Measurements from ENCODE around the gene ANKRD12. TPM values are rescaled to one million over a fixed set of nuclear protein-coding genes. Genes with fewer than 3 reads are reported as not detected.

Gene ANKRD12
- total RNA-seq, 1 experiment from 2014 or later, result 43.4 TPM

DNA sequence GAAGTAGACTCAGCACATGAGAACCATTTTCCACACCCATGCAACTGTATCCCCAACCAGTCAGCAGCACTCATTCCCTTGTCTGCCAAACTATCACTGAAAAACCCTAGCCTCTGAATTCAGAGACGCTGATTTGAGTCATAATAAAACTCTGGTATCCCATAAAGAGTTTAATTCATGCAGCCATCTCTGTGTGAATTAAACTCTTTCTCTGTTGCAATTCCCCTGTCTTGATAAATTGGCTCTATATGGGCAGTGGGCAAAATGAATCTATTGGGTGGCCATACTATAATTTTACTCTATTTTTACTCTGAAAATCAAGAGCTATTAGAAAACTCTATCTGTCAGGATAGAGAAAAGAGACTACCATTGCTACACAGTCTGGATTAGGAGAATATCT, 157.4 kb downstream of the ANKRD12 start (continued):
- TF ChIP-seq, protein P1, sequence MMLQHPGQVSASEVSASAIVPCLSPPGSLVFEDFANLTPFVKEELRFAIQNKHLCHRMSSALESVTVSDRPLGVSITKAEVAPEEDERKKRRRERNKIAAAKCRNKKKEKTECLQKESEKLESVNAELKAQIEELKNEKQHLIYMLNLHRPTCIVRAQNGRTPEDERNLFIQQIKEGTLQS (CRISPR knock-in tag; conservative IDR thresholded peaks at IDR 0.05), result no peak
- no peak for TF ChIP-seq SMAD3 (CRISPR knock-in tag; IDR thresholded peaks at IDR 0.05; ENCODE audit: borderline replicate concordance)
- TF ChIP-seq, protein P2, sequence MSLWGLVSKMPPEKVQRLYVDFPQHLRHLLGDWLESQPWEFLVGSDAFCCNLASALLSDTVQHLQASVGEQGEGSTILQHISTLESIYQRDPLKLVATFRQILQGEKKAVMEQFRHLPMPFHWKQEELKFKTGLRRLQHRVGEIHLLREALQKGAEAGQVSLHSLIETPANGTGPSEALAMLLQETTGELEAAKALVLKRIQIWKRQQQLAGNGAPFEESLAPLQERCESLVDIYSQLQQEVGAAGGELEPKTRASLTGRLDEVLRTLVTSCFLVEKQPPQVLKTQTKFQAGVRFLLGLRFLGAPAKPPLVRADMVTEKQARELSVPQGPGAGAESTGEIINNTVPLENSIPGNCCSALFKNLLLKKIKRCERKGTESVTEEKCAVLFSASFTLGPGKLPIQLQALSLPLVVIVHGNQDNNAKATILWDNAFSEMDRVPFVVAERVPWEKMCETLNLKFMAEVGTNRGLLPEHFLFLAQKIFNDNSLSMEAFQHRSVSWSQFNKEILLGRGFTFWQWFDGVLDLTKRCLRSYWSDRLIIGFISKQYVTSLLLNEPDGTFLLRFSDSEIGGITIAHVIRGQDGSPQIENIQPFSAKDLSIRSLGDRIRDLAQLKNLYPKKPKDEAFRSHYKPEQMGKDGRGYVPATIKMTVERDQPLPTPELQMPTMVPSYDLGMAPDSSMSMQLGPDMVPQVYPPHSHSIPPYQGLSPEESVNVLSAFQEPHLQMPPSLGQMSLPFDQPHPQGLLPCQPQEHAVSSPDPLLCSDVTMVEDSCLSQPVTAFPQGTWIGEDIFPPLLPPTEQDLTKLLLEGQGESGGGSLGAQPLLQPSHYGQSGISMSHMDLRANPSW (CRISPR knock-in tag; conservative IDR thresholded peaks at IDR 0.05; ENCODE audit: low read depth), result no peak
- TF ChIP-seq NR3C1 (CRISPR knock-in tag; conservative IDR thresholded peaks at IDR 0.05; ENCODE audit: low read depth), result no peak
- no peak for TF ChIP-seq TEAD4 (CRISPR knock-in tag; IDR thresholded peaks at IDR 0.05)
- TF ChIP-seq, protein P3, sequence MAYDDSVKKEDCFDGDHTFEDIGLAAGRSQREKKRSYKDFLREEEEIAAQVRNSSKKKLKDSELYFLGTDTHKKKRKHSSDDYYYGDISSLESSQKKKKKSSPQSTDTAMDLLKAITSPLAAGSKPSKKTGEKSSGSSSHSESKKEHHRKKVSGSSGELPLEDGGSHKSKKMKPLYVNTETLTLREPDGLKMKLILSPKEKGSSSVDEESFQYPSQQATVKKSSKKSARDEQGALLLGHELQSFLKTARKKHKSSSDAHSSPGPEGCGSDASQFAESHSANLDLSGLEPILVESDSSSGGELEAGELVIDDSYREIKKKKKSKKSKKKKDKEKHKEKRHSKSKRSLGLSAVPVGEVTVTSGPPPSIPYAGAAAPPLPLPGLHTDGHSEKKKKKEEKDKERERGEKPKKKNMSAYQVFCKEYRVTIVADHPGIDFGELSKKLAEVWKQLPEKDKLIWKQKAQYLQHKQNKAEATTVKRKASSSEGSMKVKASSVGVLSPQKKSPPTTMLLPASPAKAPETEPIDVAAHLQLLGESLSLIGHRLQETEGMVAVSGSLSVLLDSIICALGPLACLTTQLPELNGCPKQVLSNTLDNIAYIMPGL (CRISPR knock-in tag; IDR thresholded peaks at IDR 0.05), result no peak
- no peak for TF ChIP-seq CREB1 (CRISPR knock-in tag; IDR thresholded peaks at IDR 0.05)
- TF ChIP-seq ZNF121 (CRISPR knock-in tag; IDR thresholded peaks at IDR 0.05), result no peak
- TF ChIP-seq ZNF423 (CRISPR knock-in tag; IDR thresholded peaks at IDR 0.05), result no peak
- TF ChIP-seq, protein P4, sequence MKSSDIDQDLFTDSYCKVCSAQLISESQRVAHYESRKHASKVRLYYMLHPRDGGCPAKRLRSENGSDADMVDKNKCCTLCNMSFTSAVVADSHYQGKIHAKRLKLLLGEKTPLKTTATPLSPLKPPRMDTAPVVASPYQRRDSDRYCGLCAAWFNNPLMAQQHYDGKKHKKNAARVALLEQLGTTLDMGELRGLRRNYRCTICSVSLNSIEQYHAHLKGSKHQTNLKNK (CRISPR knock-in tag; IDR thresholded peaks at IDR 0.05), result no peak
- TF ChIP-seq, protein P5, sequence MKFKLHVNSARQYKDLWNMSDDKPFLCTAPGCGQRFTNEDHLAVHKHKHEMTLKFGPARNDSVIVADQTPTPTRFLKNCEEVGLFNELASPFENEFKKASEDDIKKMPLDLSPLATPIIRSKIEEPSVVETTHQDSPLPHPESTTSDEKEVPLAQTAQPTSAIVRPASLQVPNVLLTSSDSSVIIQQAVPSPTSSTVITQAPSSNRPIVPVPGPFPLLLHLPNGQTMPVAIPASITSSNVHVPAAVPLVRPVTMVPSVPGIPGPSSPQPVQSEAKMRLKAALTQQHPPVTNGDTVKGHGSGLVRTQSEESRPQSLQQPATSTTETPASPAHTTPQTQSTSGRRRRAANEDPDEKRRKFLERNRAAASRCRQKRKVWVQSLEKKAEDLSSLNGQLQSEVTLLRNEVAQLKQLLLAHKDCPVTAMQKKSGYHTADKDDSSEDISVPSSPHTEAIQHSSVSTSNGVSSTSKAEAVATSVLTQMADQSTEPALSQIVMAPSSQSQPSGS (CRISPR knock-in tag; IDR thresholded peaks at IDR 0.05; ENCODE audit: borderline replicate concordance, low read depth), result no peak
- TF ChIP-seq ZNF396 (CRISPR knock-in tag; IDR thresholded peaks at IDR 0.05; ENCODE audit: borderline replicate concordance), result no peak
- TF ChIP-seq, protein P6, sequence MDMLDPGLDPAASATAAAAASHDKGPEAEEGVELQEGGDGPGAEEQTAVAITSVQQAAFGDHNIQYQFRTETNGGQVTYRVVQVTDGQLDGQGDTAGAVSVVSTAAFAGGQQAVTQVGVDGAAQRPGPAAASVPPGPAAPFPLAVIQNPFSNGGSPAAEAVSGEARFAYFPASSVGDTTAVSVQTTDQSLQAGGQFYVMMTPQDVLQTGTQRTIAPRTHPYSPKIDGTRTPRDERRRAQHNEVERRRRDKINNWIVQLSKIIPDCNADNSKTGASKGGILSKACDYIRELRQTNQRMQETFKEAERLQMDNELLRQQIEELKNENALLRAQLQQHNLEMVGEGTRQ (CRISPR knock-in tag; IDR thresholded peaks at IDR 0.05), result no peak

DNA sequence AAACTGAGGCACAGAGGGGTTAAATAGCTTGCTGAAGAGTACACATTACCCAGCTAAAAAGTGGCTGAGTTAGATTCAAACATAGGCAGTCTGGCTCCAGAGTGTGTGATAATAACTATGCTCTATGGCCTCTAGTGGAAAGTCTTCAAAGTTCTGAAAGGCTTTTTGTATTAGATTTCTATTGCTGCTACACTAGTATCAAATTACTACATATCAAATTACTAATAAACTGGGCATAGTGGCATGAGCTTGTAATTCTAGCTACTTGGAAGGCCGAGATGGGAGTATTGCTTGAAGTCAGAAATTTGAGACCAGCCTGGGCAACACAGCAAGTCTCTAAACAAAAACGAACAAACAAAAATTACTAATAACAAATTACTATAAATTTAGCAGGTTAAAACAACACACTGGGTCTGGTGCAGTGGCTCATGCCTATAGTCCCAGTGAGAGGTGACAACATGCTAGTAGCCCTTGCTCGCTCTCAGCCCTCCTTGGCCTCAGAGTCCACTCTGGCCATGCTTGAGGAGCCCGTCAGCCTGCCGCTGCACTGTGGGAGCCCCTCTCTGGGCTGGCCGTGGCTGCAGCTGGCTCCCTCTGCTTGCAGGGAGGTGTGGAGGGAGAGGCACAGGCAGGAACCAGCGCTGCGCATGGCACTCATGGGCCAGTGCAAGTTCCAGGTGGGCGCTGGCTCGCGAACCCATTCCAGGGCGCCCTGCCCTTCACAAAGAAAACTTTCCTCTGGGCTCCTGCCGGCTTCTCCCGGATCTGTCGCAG, 159.8 kb downstream of the ANKRD12 start:
- ChIA-PET POLR2A (no interaction called here), CTCF (no interaction called here)
- ATAC-seq, result no peak
- peaks cover 60% of the 10 kb centered on the region for H3K9me3 Mint-ChIP-seq
- H3K27ac Mint-ChIP-seq, result no peak overlapping the region
- H3K27me3 Mint-ChIP-seq (ENCODE audit: low read depth), result no peaks in the 10 kb centered on the region
- no peak overlapping the region for H3K4me3 Mint-ChIP-seq
- peaks cover 55% of the 10 kb centered on the region for H3K36me3 Mint-ChIP-seq
- TF ChIP-seq ZNF416 (CRISPR knock-in tag; IDR thresholded peaks at IDR 0.05), result no peak
- DNase-seq (ENCODE audit: low spot score), result no peak
- H3K4me1 Mint-ChIP-seq, result peaks cover 5% of the 10 kb centered on the region

DNA sequence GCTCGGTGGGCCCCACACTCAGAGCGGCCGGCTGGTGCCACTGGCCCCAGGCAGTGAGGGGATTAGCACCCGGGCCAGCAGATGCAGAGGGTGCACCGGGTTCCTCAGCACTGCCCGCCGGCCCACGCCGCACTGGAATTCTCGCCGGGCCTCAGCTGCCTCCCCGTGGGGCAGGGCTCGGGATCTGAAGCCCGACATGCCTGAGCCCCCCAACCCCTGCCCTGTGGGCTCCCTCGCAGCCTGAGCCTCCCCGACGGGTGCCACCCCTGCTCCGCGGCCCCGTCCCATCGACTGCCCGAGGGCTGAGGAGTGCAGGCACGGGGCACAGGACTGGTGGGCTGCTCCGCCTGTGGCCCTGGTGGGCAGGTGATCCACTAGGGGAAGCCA, 160.4 kb downstream of the ANKRD12 start:
- Mint-ChIP-seq H3K4me3 (no peak overlapping the region), H3K27me3 (ENCODE audit: low read depth) (no peaks in the 10 kb centered on the region), H3K4me1 (peaks cover 5% of the 10 kb centered on the region), H3K36me3 (peaks cover 51% of the 10 kb centered on the region), H3K9me3 (peaks cover 56% of the 10 kb centered on the region), H3K27ac (no peak overlapping the region)
- DNase-seq (ENCODE audit: low spot score), result no peak
- no peak for ATAC-seq
- CTCF ChIA-PET, result no interaction called here
- POLR2A ChIA-PET, result no interaction called here
- TF ChIP-seq ZNF416 (CRISPR knock-in tag; IDR thresholded peaks at IDR 0.05) (no peak), SMAD3 (CRISPR knock-in tag; IDR thresholded peaks at IDR 0.05; ENCODE audit: borderline replicate concordance) (no peak), NFE2L1 (CRISPR knock-in tag; IDR thresholded peaks at IDR 0.05) (no peak), SOX15 (CRISPR knock-in tag; IDR thresholded peaks at IDR 0.05) (no peak), IRF2 (CRISPR knock-in tag; IDR thresholded peaks at IDR 0.05; ENCODE audit: borderline replicate concordance, low read depth) (no peak), NR3C1 (CRISPR knock-in tag; conservative IDR thresholded peaks at IDR 0.05; ENCODE audit: low read depth) (no peak), ZNF396 (CRISPR knock-in tag; IDR thresholded peaks at IDR 0.05; ENCODE audit: borderline replicate concordance) (no peak), KAT7 (CRISPR knock-in tag; IDR thresholded peaks at IDR 0.05; ENCODE audit: borderline replicate concordance) (no peak), CREM (CRISPR knock-in tag; IDR thresholded peaks at IDR 0.05) (no peak)
- TF ChIP-seq, protein P7, sequence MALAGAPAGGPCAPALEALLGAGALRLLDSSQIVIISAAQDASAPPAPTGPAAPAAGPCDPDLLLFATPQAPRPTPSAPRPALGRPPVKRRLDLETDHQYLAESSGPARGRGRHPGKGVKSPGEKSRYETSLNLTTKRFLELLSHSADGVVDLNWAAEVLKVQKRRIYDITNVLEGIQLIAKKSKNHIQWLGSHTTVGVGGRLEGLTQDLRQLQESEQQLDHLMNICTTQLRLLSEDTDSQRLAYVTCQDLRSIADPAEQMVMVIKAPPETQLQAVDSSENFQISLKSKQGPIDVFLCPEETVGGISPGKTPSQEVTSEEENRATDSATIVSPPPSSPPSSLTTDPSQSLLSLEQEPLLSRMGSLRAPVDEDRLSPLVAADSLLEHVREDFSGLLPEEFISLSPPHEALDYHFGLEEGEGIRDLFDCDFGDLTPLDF (CRISPR knock-in tag; IDR thresholded peaks at IDR 0.05), result no peak
- TF ChIP-seq, protein P8, sequence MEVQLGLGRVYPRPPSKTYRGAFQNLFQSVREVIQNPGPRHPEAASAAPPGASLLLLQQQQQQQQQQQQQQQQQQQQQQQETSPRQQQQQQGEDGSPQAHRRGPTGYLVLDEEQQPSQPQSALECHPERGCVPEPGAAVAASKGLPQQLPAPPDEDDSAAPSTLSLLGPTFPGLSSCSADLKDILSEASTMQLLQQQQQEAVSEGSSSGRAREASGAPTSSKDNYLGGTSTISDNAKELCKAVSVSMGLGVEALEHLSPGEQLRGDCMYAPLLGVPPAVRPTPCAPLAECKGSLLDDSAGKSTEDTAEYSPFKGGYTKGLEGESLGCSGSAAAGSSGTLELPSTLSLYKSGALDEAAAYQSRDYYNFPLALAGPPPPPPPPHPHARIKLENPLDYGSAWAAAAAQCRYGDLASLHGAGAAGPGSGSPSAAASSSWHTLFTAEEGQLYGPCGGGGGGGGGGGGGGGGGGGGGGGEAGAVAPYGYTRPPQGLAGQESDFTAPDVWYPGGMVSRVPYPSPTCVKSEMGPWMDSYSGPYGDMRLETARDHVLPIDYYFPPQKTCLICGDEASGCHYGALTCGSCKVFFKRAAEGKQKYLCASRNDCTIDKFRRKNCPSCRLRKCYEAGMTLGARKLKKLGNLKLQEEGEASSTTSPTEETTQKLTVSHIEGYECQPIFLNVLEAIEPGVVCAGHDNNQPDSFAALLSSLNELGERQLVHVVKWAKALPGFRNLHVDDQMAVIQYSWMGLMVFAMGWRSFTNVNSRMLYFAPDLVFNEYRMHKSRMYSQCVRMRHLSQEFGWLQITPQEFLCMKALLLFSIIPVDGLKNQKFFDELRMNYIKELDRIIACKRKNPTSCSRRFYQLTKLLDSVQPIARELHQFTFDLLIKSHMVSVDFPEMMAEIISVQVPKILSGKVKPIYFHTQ (CRISPR knock-in tag; IDR thresholded peaks at IDR 0.05), result no peak
